ENCODE measurements around the gene TRIM32. TPM values are rescaled to one million over a fixed set of nuclear protein-coding genes. Genes with fewer than 3 reads are reported as not detected.

The TRIM32 gene
- total RNA-seq, 1 donor from 2014 or later: 14.5 TPM

DNA sequence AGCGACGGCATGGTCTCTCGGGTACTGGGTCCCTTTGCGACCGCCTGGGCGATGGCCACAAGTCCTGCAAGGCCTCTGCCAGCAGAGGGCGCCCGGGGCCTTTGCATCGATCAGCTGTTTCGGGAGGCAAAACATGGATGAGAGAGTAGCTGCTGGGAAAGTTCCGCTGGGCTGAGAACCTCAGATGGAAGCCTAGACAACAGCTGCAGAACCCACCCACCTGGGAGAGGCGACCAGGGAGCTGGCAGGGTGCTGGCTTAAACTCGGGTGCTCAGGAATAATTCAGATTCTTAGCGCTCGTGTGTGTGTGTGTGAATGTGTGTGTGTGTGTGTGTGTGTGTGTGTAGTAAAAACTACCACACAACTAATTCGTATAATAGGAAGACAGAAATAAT, 50.0 kb downstream of the TRIM32 start:
- Mint-ChIP-seq H3K36me3 (ENCODE audit: low read depth) (no peaks in the 10 kb centered on the region), H3K4me3 (no peak overlapping the region), H3K27ac (no peak overlapping the region), H3K9me3 (no peaks in the 10 kb centered on the region), H3K27me3 (peaks cover 6% of the 10 kb centered on the region), H3K4me1 (peaks cover 3% of the 10 kb centered on the region)
- ChIA-PET CTCF (interaction anchor here (0.9 to 1.6 kb wide), 6 partner anchors 9 to 124 kb away, joined by 3 to 5 read pairs (median 3); no protein-coding TSS in a partner anchor), POLR2A (no interaction called here)
- TF ChIP-seq, protein P1, sequence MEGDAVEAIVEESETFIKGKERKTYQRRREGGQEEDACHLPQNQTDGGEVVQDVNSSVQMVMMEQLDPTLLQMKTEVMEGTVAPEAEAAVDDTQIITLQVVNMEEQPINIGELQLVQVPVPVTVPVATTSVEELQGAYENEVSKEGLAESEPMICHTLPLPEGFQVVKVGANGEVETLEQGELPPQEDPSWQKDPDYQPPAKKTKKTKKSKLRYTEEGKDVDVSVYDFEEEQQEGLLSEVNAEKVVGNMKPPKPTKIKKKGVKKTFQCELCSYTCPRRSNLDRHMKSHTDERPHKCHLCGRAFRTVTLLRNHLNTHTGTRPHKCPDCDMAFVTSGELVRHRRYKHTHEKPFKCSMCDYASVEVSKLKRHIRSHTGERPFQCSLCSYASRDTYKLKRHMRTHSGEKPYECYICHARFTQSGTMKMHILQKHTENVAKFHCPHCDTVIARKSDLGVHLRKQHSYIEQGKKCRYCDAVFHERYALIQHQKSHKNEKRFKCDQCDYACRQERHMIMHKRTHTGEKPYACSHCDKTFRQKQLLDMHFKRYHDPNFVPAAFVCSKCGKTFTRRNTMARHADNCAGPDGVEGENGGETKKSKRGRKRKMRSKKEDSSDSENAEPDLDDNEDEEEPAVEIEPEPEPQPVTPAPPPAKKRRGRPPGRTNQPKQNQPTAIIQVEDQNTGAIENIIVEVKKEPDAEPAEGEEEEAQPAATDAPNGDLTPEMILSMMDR (IDR thresholded peaks at IDR 0.05): peak; percentile 40
- intact Hi-C loops (cut with micrococcal nuclease): no loop called here
- ATAC-seq (ENCODE audit: low read depth) (no peak), DNase-seq (peak; percentile 23)

DNA sequence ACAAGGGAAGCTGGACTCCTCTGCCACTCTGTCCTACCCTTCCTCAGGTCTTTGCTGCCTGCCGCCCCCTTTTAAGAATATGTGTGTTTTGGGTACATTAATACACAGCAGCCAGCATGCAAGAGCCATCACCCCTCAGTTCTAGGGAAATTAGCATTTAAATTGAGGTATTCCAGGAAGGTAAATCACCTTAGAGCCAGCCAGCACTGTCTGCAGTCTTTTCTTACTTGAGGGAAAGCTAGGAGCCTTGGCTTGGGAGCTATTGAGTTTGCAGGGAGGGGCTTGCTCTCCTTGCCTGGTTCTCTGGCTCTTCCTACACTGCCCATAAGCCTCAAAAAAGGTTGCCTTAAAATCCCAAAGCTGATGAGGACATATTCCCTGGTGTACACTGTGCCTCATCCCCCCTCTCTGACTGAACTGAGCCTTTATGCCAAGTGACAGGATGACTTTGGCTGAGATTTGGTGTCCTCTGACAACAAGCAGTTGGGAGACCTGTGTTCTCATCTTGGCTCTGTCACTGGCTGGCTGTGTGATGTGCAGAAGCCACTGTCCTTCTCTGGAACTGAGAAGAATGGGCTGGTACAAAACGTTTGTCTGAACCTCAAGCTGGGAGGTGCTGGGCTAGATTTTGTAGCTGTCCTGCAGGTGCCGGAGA, 54.1 kb downstream of the TRIM32 start:
- peaks cover 2% of the 10 kb centered on the region for H3K27me3 Mint-ChIP-seq
- H3K27ac Mint-ChIP-seq: no peak overlapping the region

DNA sequence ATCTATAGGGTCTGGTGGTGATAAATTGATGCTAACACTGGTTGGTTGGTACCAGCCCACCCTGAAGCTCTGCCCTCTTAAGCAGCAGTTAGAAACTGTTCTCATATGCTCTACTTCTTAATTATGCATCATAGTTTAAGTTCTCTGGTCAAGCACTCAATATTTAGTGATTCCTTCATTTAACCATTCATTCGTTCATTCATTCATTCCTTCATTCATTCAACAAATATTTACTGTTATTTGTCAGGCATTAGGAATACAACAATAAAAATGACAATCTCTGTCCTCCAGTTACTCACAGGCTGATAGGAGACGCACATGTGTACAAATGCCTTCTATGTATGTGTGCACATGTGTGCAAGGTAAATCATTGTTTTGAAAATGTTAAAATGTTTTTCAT, 54.6 kb downstream of the TRIM32 start:
- intact Hi-C loops (cut with micrococcal nuclease): no loop called here
- ChIA-PET CTCF (no interaction called here), POLR2A (no interaction called here)
- TF ChIP-seq, protein P1 (IDR thresholded peaks at IDR 0.05): no peak
- no peaks in the 10 kb centered on the region for H3K36me3 Mint-ChIP-seq (ENCODE audit: low read depth)
- H3K4me3 Mint-ChIP-seq: no peak overlapping the region
- H3K27ac Mint-ChIP-seq: no peak overlapping the region
- no peaks in the 10 kb centered on the region for H3K9me3 Mint-ChIP-seq
- H3K27me3 Mint-ChIP-seq: no peaks in the 10 kb centered on the region
- DNase-seq (no peak), ATAC-seq (ENCODE audit: low read depth) (no peak)
- peaks cover 2% of the 10 kb centered on the region for H3K4me1 Mint-ChIP-seq

More for the DNA sequence above, 54.1 kb downstream of the TRIM32 start:
- CTCF ChIA-PET: no interaction called here
- intact Hi-C loops (cut with micrococcal nuclease): no loop called here
- H3K9me3 Mint-ChIP-seq: no peaks in the 10 kb centered on the region
- ATAC-seq (ENCODE audit: low read depth): no peak
- no peak for DNase-seq
- TF ChIP-seq, protein P1 (IDR thresholded peaks at IDR 0.05): no peak
- peaks cover 3% of the 10 kb centered on the region for H3K4me1 Mint-ChIP-seq
- no peak overlapping the region for H3K4me3 Mint-ChIP-seq
- no peaks in the 10 kb centered on the region for H3K36me3 Mint-ChIP-seq (ENCODE audit: low read depth)
- POLR2A ChIA-PET: no interaction called here

DNA sequence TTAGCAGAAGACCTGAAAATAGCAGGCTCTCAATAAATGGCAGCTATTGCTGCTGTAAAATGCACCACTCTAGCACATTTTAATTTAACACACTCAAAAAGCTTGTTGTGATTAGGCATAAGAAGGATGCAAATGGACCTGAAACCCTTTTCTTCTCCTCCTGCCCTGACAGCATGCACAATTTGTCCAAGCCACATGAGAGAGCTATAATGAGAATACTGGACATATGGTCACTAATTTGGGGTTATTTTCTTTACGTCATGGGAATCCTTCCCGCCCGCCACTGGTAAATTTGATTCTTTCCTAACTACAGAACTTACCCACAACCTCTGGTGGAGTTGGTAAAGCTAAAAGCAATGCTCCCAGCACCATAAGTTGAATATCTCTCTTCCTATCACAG, 62.1 kb downstream of the TRIM32 start:
- Mint-ChIP-seq H3K27me3 (peaks cover 4% of the 10 kb centered on the region), H3K4me3 (no peak overlapping the region), H3K27ac (no peak overlapping the region), H3K36me3 (ENCODE audit: low read depth) (no peaks in the 10 kb centered on the region), H3K9me3 (no peaks in the 10 kb centered on the region), H3K4me1 (peaks cover 4% of the 10 kb centered on the region)
- ChIA-PET POLR2A (interaction anchor here (0.5 kb wide), 1 partner anchor 120 kb away, joined by 4 read pairs; no protein-coding TSS in a partner anchor), CTCF (no interaction called here)
- intact Hi-C loops (cut with micrococcal nuclease): no loop called here
- TF ChIP-seq, protein P1 (IDR thresholded peaks at IDR 0.05): no peak
- no peak for DNase-seq
- ATAC-seq (ENCODE audit: low read depth): no peak

DNA sequence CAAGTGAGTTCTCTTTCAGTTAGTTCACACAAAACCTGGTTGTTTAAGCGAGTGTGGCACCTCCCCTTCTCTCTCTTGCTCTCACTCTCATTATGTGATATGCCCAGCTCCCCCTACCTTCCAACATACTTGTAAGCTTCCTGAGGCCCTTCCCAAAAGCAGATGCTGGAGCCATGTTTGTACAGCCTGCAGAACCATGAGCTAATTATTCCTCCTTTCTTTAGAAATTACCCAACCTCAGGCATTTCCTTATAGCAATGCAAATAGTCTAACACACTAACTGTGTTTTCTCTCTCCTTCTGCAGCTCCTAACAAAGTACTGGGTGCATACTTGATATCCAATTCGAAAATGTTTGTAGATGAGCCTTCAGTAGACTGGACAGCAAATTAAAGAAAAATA, 62.7 kb downstream of the TRIM32 start:
- no peaks in the 10 kb centered on the region for H3K9me3 Mint-ChIP-seq
- TF ChIP-seq, protein P1 (IDR thresholded peaks at IDR 0.05): no peak
- ATAC-seq (ENCODE audit: low read depth): no peak
- H3K27ac Mint-ChIP-seq: no peak overlapping the region
- intact Hi-C loops (cut with micrococcal nuclease): no loop called here
- DNase-seq: no peak
- peaks cover 4% of the 10 kb centered on the region for H3K4me1 Mint-ChIP-seq
- peaks cover 4% of the 10 kb centered on the region for H3K27me3 Mint-ChIP-seq
- ChIA-PET CTCF (no interaction called here), POLR2A (no interaction called here)
- no peaks in the 10 kb centered on the region for H3K36me3 Mint-ChIP-seq (ENCODE audit: low read depth)
- no peak overlapping the region for H3K4me3 Mint-ChIP-seq

Measured in activated B cell treated with CpG ODN at 0.5 μM for 24 hours (primary cell).